Activated CD4-positive, alpha-beta T cell treated with anti-CD3 and anti-CD28 coated beads, Interleukin-2, amount 10 ng/mL, durations not matched to agents 7 days and 5 days (primary cell): ENCODE data around the gene IQGAP3. TPM values are rescaled to one million over a fixed set of nuclear protein-coding genes. Genes with fewer than 3 reads are reported as not detected.

ENCODE experiments used
- CTCF ChIA-PET: fragments of 350-600 bp; sonication (Branson Sonifier 250); formaldehyde crosslinking; loops from one replicate; lab custom pipeline; 2021; ENCODE audit warnings: antibody characterized with exemption; lab: Charles Lee
- POLR2A ChIA-PET: fragments of 350-600 bp; sonication (Branson Sonifier 250); formaldehyde crosslinking; loops from one replicate; lab custom pipeline; 2021; ENCODE audit warnings: antibody characterized with exemption; lab: Charles Lee
- DNase-seq: peaks from one replicate; pipeline ENCODE4 v3.0.0-alpha.2; 2020
- H3K27ac Mint-ChIP-seq: one replicate; pipeline ENCODE4 v1.8.0; 2021; ENCODE audit warnings: mild to moderate bottlenecking, moderate library complexity, mixed read lengths
- H3K27me3 Mint-ChIP-seq: one replicate; pipeline ENCODE4 v1.8.0; 2021; ENCODE audit warnings: mixed read lengths
- H3K36me3 Mint-ChIP-seq: one replicate; pipeline ENCODE4 v1.8.0; 2021; ENCODE audit warnings: low read depth, mixed read lengths
- H3K4me1 Mint-ChIP-seq: one replicate; pipeline ENCODE4 v1.8.0; 2021; ENCODE audit warnings: mixed read lengths
- H3K4me3 Mint-ChIP-seq: one replicate; pipeline ENCODE4 v1.8.0; 2021; ENCODE audit warnings: mild to moderate bottlenecking, moderate library complexity, mixed read lengths
- H3K9me3 Mint-ChIP-seq: one replicate; pipeline ENCODE4 v1.8.0; 2021; ENCODE audit warnings: mixed read lengths
- total RNA-seq, 2 experiments: library from RNA; stranded (reverse); gene quantifications; one replicate each; pipeline ENCODE4 v1.2.3, GENCODE V29; 2021

Gene IQGAP3
- total RNA-seq, 2 experiments from 2014 or later, result 25.2 to 25.5 TPM

GRCh38 chr1:156493742-156494141, 78.6 kb downstream of the IQGAP3 start:
- no peak overlapping the region for H3K4me3 Mint-ChIP-seq
- H3K9me3 Mint-ChIP-seq, result no peaks in the 10 kb centered on the region
- POLR2A ChIA-PET, result no interaction called here
- CTCF ChIA-PET, result interaction anchor here (1.6 to 6.6 kb wide), 2 partner anchors 7 to 12 kb away, joined by 5 to 46 read pairs; partner anchors contain the start of gene MEF2D
- H3K4me1 Mint-ChIP-seq, result peaks cover 92% of the 10 kb centered on the region
- no peak for DNase-seq
- no peak overlapping the region for H3K27ac Mint-ChIP-seq
- no peaks in the 10 kb centered on the region for H3K27me3 Mint-ChIP-seq
- peaks cover 34% of the 10 kb centered on the region for H3K36me3 Mint-ChIP-seq

GRCh38 chr1:156493154-156493631, 79.2 kb downstream of the IQGAP3 start:
- no peak for DNase-seq

GRCh38 chr1:156492591-156493080, 79.7 kb downstream of the IQGAP3 start:
- no peak for DNase-seq
- no peaks in the 10 kb centered on the region for H3K9me3 Mint-ChIP-seq
- ChIA-PET POLR2A (no interaction called here), CTCF (interaction anchor here (0.7 to 6.6 kb wide), 4 partner anchors 9 to 96 kb away, joined by 3 to 46 read pairs (median 4); partner anchors contain the start of gene MEF2D)
- H3K36me3 Mint-ChIP-seq, result peaks cover 36% of the 10 kb centered on the region
- no peaks in the 10 kb centered on the region for H3K27me3 Mint-ChIP-seq
- peaks cover 92% of the 10 kb centered on the region for H3K4me1 Mint-ChIP-seq
- no peak overlapping the region for H3K4me3 Mint-ChIP-seq
- H3K27ac Mint-ChIP-seq, result no peak overlapping the region

More at GRCh38 chr1:156493154-156493631, 79.2 kb downstream of the IQGAP3 start:
- ChIA-PET POLR2A (no interaction called here), CTCF (interaction anchor here (0.7 to 6.6 kb wide), 4 partner anchors 8 to 95 kb away, joined by 3 to 46 read pairs (median 4); partner anchors contain the start of gene MEF2D)
- no peak overlapping the region for H3K27ac Mint-ChIP-seq
- H3K4me1 Mint-ChIP-seq, result peaks cover 92% of the 10 kb centered on the region
- H3K36me3 Mint-ChIP-seq, result peaks cover 36% of the 10 kb centered on the region
- no peaks in the 10 kb centered on the region for H3K9me3 Mint-ChIP-seq
- no peaks in the 10 kb centered on the region for H3K27me3 Mint-ChIP-seq
- H3K4me3 Mint-ChIP-seq, result no peak overlapping the region

GRCh38 chr1:156492013-156492590, 80.3 kb downstream of the IQGAP3 start:
- Mint-ChIP-seq H3K4me1 (peaks cover 90% of the 10 kb centered on the region), H3K27me3 (no peaks in the 10 kb centered on the region), H3K36me3 (peaks cover 36% of the 10 kb centered on the region), H3K9me3 (no peaks in the 10 kb centered on the region), H3K4me3 (no peak overlapping the region), H3K27ac (no peak overlapping the region)
- ChIA-PET POLR2A (interaction anchor here (0.5 to 0.7 kb wide), 2 partner anchors 76 to 185 kb away, joined by 3 read pairs; partner anchors contain the start of gene NES), CTCF (interaction anchor here (0.9 to 6.6 kb wide), 6 partner anchors 9 to 100 kb away, joined by 3 to 46 read pairs (median 5); partner anchors contain the start of genes MEF2D and NAXE)
- no peak for DNase-seq

DNA sequence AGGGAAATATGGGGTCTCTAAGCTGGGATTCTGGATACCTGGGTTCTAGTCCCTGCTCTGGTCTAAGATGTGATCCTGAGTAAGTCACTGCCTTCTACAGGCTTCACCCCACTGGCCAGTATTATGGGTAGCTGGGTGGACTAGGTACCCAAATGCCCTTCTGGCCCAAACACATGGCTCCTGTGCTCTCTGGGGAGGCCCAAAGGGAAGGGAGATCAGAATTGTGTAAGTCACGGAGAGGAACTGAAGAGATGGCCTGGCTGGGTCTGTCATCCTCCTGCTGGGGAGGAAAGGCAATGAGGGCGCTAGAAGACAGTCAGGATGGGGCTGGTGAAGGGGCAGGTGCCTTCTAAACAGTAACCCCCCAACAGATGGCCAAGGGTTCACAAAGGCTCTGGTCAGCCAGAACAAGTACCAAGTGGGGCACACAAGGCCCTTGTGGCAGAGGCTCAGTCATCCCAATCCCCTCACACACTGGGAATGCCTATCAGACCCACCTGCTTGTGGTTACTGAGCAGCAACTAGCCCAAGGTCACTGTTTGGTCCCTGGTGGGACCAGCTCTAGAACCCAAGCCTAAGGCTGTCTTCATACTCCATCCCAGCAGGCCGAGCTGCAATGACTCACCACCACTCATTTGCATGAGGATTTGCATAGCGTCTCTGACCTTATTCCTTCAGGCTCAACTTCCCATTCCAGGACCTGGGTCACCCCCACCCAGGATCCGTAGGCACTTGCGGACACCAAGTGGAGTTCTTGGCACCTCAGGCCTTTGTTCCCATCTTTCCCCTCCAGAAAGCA, 81.0 kb downstream of the IQGAP3 start:
- DNase-seq, result no peak
- Mint-ChIP-seq H3K9me3 (no peaks in the 10 kb centered on the region), H3K27me3 (no peaks in the 10 kb centered on the region), H3K4me3 (no peak overlapping the region), H3K36me3 (peaks cover 36% of the 10 kb centered on the region), H3K27ac (peak overlapping the region; percentile 71), H3K4me1 (peaks cover 87% of the 10 kb centered on the region)
- ChIA-PET POLR2A (interaction anchor here (0.5 to 0.7 kb wide), 3 partner anchors 9 to 186 kb away, joined by 3 to 4 read pairs (median 3); partner anchors contain the start of genes MEF2D and NES), CTCF (interaction anchor here (0.9 to 6.6 kb wide), 6 partner anchors 10 to 100 kb away, joined by 3 to 46 read pairs (median 4); partner anchors contain the start of genes MEF2D and NAXE)

DNA sequence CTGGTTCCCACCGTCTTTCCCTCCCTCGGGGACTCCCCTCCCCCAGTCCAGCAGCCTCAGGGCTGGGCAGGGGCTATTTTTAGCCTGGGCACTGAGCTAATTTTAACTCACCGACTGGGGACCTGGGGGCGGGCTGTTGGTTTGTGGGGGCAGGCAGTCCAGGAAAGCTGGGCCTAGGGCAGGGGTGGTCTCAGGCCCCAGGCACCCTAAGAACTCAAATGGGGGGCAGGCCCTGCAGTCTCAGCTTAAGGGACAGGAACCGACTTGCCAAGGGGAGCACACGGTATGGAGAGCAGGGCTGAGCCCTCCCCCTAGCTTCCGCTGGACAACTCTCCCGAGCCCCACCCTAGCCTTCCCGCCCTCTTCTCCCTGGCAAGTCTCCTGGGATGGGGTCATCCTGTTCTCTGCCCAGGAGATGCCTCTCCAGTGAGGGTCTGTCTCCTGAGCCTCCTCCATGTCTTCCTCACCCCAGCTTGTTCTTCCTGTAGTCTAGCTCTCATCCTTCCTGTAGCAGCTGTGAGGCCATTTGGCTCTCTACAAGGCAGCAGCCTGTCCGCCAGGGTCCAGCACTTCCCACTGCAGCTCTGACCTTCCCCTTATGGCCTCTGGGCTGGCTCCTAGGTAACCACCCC, 81.8 kb downstream of the IQGAP3 start:
- Mint-ChIP-seq H3K4me1 (peaks cover 82% of the 10 kb centered on the region), H3K36me3 (peaks cover 33% of the 10 kb centered on the region)

GRCh38 chr1:156489935-156490293, 82.5 kb downstream of the IQGAP3 start:
- Mint-ChIP-seq H3K4me3 (no peak overlapping the region), H3K36me3 (peaks cover 29% of the 10 kb centered on the region), H3K4me1 (peaks cover 77% of the 10 kb centered on the region), H3K9me3 (no peaks in the 10 kb centered on the region), H3K27ac (peak overlapping the region; percentile 71), H3K27me3 (no peaks in the 10 kb centered on the region)
- CTCF ChIA-PET, result interaction anchor here (0.5 to 6.6 kb wide), 8 partner anchors 8 to 137 kb away, joined by 3 to 46 read pairs (median 4); partner anchors contain the start of gene MEF2D
- no peak for DNase-seq
- POLR2A ChIA-PET, result interaction anchor here (0.8 kb wide), 1 partner anchor 15 kb away, joined by 3 read pairs; no protein-coding TSS in a partner anchor

More for the DNA sequence above, 81.8 kb downstream of the IQGAP3 start:
- H3K27me3 Mint-ChIP-seq, result no peaks in the 10 kb centered on the region
- ChIA-PET POLR2A (interaction anchor here (0.7 to 0.8 kb wide), 2 partner anchors 10 to 14 kb away, joined by 3 to 4 read pairs; partner anchors contain the start of gene MEF2D), CTCF (interaction anchor here (1.0 to 6.6 kb wide), 6 partner anchors 8 to 104 kb away, joined by 3 to 46 read pairs (median 5); partner anchors contain the start of gene MEF2D)
- no peaks in the 10 kb centered on the region for H3K9me3 Mint-ChIP-seq
- no peak for DNase-seq
- peak overlapping the region; percentile 71 for H3K27ac Mint-ChIP-seq
- no peak overlapping the region for H3K4me3 Mint-ChIP-seq

DNA sequence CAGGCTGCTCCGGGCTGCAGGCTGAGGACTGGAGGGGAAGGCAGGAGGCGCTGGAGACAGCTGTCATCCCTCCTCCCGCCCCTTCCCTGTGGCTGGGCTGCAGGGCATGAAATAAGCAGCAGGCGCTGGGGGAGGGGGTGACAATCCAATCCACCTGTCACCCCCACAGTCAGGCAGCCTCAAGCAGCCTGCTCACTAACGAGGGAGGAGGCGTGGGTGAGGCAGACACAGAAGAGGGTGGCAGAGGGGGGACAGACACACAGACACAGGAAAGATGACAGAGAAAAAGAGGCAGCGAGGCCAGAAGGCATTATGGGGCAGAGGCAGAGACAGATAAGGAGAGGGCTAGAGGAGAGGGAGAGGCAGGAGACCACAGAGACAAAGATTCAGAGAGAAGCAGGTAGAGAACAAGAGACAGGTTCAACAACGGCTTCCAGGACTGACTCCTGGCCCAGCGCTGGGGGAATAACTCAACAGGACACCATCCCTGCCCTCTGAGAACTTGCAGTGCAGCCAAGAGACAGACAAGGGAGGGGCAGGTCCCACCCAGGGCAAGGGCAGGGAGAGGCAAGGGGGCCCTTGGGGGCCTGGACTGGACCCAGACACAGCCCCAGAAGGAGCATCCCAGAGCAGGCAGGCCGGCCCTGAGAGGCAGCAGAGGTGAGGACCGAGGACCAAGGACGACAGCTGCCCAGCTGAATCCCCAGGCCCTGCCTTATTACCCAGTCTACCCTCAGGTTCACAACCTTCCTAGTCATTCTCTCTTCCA, 83.0 kb downstream of the IQGAP3 start:
- peak; percentile 25 for DNase-seq
- Mint-ChIP-seq H3K27me3 (no peaks in the 10 kb centered on the region), H3K4me3 (peak overlapping the region; percentile 7), H3K27ac (peak overlapping the region; percentile 82), H3K36me3 (peaks cover 28% of the 10 kb centered on the region), H3K9me3 (no peaks in the 10 kb centered on the region), H3K4me1 (peaks cover 76% of the 10 kb centered on the region)
- ChIA-PET CTCF (interaction anchor here (0.5 to 6.6 kb wide), 9 partner anchors 8 to 137 kb away, joined by 3 to 46 read pairs (median 4); partner anchors contain the start of gene MEF2D), POLR2A (interaction anchor here (1.1 kb wide), 1 partner anchor 12 kb away, joined by 3 read pairs; no protein-coding TSS in a partner anchor)

DNA sequence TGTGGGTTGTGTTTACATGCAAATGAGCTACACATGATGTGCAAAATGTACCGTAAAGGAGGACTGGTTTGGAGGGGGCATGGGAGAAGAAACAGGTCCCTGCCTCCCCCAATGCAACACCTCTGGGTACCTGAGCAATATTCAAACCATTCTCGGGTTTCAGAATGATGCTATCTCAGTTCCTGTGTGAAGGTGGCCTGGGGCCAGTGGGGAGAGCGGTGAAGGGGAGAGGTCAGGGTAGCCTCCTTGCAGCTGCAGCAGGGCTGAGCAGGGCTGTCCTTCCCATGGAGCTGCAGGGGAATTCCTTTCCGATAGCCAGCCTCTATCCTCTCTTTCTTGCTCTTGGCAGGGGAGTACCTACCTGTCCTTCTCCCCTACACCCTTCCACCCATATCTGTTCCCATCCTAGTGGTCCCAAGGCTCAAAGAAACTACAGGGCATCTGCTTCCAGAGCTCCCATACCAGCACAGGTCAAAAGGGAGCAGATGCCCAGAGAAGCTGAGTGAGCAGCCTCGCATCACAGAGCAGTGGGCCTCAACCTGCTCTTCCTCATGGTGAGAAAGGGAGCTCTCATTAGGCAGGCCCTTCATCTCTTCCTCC, 83.7 kb downstream of the IQGAP3 start:
- Mint-ChIP-seq H3K4me3 (peak overlapping the region; percentile 52), H3K27me3 (no peaks in the 10 kb centered on the region), H3K27ac (peak overlapping the region; percentile 82), H3K9me3 (no peaks in the 10 kb centered on the region), H3K36me3 (peaks cover 23% of the 10 kb centered on the region), H3K4me1 (peaks cover 69% of the 10 kb centered on the region)
- CTCF ChIA-PET, result interaction anchor here (1.2 to 6.6 kb wide), 6 partner anchors 7 to 120 kb away, joined by 3 to 46 read pairs (median 4); no protein-coding TSS in a partner anchor
- POLR2A ChIA-PET, result interaction anchor here (1.1 kb wide), 1 partner anchor 13 kb away, joined by 3 read pairs; no protein-coding TSS in a partner anchor
- DNase-seq, result no peak

GRCh38 chr1:156487862-156488261, 84.5 kb downstream of the IQGAP3 start:
- H3K4me1 Mint-ChIP-seq, result peaks cover 64% of the 10 kb centered on the region
- POLR2A ChIA-PET, result no interaction called here
- peaks cover 25% of the 10 kb centered on the region for H3K36me3 Mint-ChIP-seq
- H3K9me3 Mint-ChIP-seq, result no peaks in the 10 kb centered on the region
- H3K27ac Mint-ChIP-seq, result peak overlapping the region; percentile 82
- H3K27me3 Mint-ChIP-seq, result no peaks in the 10 kb centered on the region
- DNase-seq, result no peak
- CTCF ChIA-PET, result interaction anchor here (1.8 to 1.9 kb wide), 2 partner anchors 11 to 17 kb away, joined by 4 to 5 read pairs; no protein-coding TSS in a partner anchor
- H3K4me3 Mint-ChIP-seq, result no peak overlapping the region
